NT2/D1 (cell line): Measurements from ENCODE around the gene ZNF644.
"Not testable (repeated sequence)": the region's sequence is repeated elsewhere in the genome, so short reads cannot be mapped to it uniquely, and the experiment has no call there.

Experiments
- SUZ12 ChIP-seq: IDR thresholded peaks from 2 replicates; pipeline ENCODE4 v1.6.1; 2011; ENCODE audit not compliant: insufficient read length, insufficient read depth; ENCODE audit errors: extremely low read depth
- YY1 ChIP-seq: IDR thresholded peaks from 2 replicates; pipeline ENCODE4 v1.6.1; 2011; ENCODE audit not compliant: insufficient read length, insufficient read depth

GRCh38 chr1:91044776-91045175 lies 22.9 kb upstream of the ZNF644 start:
- TF ChIP-seq YY1, SUZ12: not testable (repeated sequence)
